ENCODE data around the gene CBX5.
A peak's percentile ranks its signal among the peaks of the same experiment; 100 is the strongest.

CBX5 gene

GRCh38 chr12:54303640-54304039 is 23.7 kb upstream of the CBX5 start:
- H3K9ac ChIP-seq (ENCODE audit: low read depth, low read length), result no peak overlapping the region
- no peaks in the 10 kb centered on the region for H3K36me3 ChIP-seq (ENCODE audit: control insufficient read depth, insufficient read depth, low read length)
- H3K9me3 ChIP-seq (ENCODE audit: control insufficient read depth, insufficient read depth, low read length), result no peaks in the 10 kb centered on the region
- no peak overlapping the region for H3K4me3 ChIP-seq (ENCODE audit: low read depth, low read length)
- peaks cover 41% of the 10 kb centered on the region for H3K4me1 ChIP-seq (ENCODE audit: control insufficient read depth, insufficient read depth, low read length)
- peaks cover 9% of the 10 kb centered on the region for H3K27me3 ChIP-seq (ENCODE audit: control insufficient read depth, insufficient read depth, low read length)
- no peak overlapping the region for H3K27ac ChIP-seq (ENCODE audit: low read depth, low read length)

GRCh38 chr12:54301428-54302048 is 21.6 kb upstream of the CBX5 start:
- Histone ChIP-seq H3K9ac (ENCODE audit: low read depth, low read length) (peak overlapping the region; percentile 49), H3K4me3 (ENCODE audit: low read depth, low read length) (peak overlapping the region; percentile 57), H3K36me3 (ENCODE audit: control insufficient read depth, insufficient read depth, low read length) (no peaks in the 10 kb centered on the region), H3K27ac (ENCODE audit: low read depth, low read length) (peak overlapping the region; percentile 85), H3K9me3 (ENCODE audit: control insufficient read depth, insufficient read depth, low read length) (no peaks in the 10 kb centered on the region), H3K4me1 (ENCODE audit: control insufficient read depth, insufficient read depth, low read length) (peaks cover 41% of the 10 kb centered on the region), H3K27me3 (ENCODE audit: control insufficient read depth, insufficient read depth, low read length) (peaks cover 9% of the 10 kb centered on the region)

GRCh38 chr12:54300732-54301427 is 21.0 kb upstream of the CBX5 start, which contains the start of gene NFE2:
Gene NFE2, minus strand, starts transcription at chr12:54301015. Its CDS starts 5,767 bp downstream, at chr12:54295248.
- peak within 1 kb of the TSS; percentile 57 for H3K4me3 ChIP-seq (ENCODE audit: low read depth, low read length)

GRCh38 chr12:54300225-54300731 is 20.4 kb upstream of the CBX5 start:
- H3K9ac ChIP-seq (ENCODE audit: low read depth, low read length), result no peak overlapping the region
- no peaks in the 10 kb centered on the region for H3K36me3 ChIP-seq (ENCODE audit: control insufficient read depth, insufficient read depth, low read length)
- peak overlapping the region; percentile 85 for H3K27ac ChIP-seq (ENCODE audit: low read depth, low read length)
- H3K4me3 ChIP-seq (ENCODE audit: low read depth, low read length), result peak overlapping the region; percentile 57
- peaks cover 41% of the 10 kb centered on the region for H3K4me1 ChIP-seq (ENCODE audit: control insufficient read depth, insufficient read depth, low read length)
- H3K27me3 ChIP-seq (ENCODE audit: control insufficient read depth, insufficient read depth, low read length), result peaks cover 9% of the 10 kb centered on the region
- no peaks in the 10 kb centered on the region for H3K9me3 ChIP-seq (ENCODE audit: control insufficient read depth, insufficient read depth, low read length)

More at GRCh38 chr12:54300732-54301427, 21.0 kb upstream of the CBX5 start, which contains the start of gene NFE2:
- peak within 1 kb of the TSS; percentile 49 for H3K9ac ChIP-seq (ENCODE audit: low read depth, low read length)
- H3K27ac ChIP-seq (ENCODE audit: low read depth, low read length), result peak within 1 kb of the TSS; percentile 85
- peaks cover 41% of the 10 kb centered on the region for H3K4me1 ChIP-seq (ENCODE audit: control insufficient read depth, insufficient read depth, low read length)
- H3K9me3 ChIP-seq (ENCODE audit: control insufficient read depth, insufficient read depth, low read length), result no peaks in the 10 kb centered on the region
- H3K27me3 ChIP-seq (ENCODE audit: control insufficient read depth, insufficient read depth, low read length), result peaks cover 9% of the 10 kb centered on the region
- no peaks in the 10 kb centered on the region for H3K36me3 ChIP-seq (ENCODE audit: control insufficient read depth, insufficient read depth, low read length)

GRCh38 chr12:54299515-54300224 is 19.7 kb upstream of the CBX5 start:
- H3K9ac ChIP-seq (ENCODE audit: low read depth, low read length), result no peak overlapping the region
- H3K9me3 ChIP-seq (ENCODE audit: control insufficient read depth, insufficient read depth, low read length), result no peaks in the 10 kb centered on the region
- H3K36me3 ChIP-seq (ENCODE audit: control insufficient read depth, insufficient read depth, low read length), result no peaks in the 10 kb centered on the region
- H3K27me3 ChIP-seq (ENCODE audit: control insufficient read depth, insufficient read depth, low read length), result peaks cover 9% of the 10 kb centered on the region
- peaks cover 40% of the 10 kb centered on the region for H3K4me1 ChIP-seq (ENCODE audit: control insufficient read depth, insufficient read depth, low read length)
- H3K27ac ChIP-seq (ENCODE audit: low read depth, low read length), result no peak overlapping the region
- peak overlapping the region; percentile 57; the same call in 1 of the 2 replicates for H3K4me3 ChIP-seq (ENCODE audit: low read depth, low read length)

- Histone ChIP-seq H3K27ac (ENCODE audit: low read depth, low read length) (no peak overlapping the region), H3K9ac (ENCODE audit: low read depth, low read length) (no peak overlapping the region), H3K27me3 (ENCODE audit: control insufficient read depth, insufficient read depth, low read length) (peaks cover 9% of the 10 kb centered on the region), H3K9me3 (ENCODE audit: control insufficient read depth, insufficient read depth, low read length) (no peaks in the 10 kb centered on the region), H3K4me3 (ENCODE audit: low read depth, low read length) (no peak overlapping the region), H3K36me3 (ENCODE audit: control insufficient read depth, insufficient read depth, low read length) (no peaks in the 10 kb centered on the region), H3K4me1 (ENCODE audit: control insufficient read depth, insufficient read depth, low read length) (peaks cover 32% of the 10 kb centered on the region)
Measured at GRCh38 chr12:54298904-54299303, 19.0 kb upstream of the CBX5 start.

GRCh38 chr12:54296393-54297099 is 16.6 kb upstream of the CBX5 start:
- Histone ChIP-seq H3K27me3 (ENCODE audit: control insufficient read depth, insufficient read depth, low read length) (peaks cover 9% of the 10 kb centered on the region), H3K4me1 (ENCODE audit: control insufficient read depth, insufficient read depth, low read length) (peaks cover 16% of the 10 kb centered on the region), H3K9ac (ENCODE audit: low read depth, low read length) (no peak overlapping the region), H3K9me3 (ENCODE audit: control insufficient read depth, insufficient read depth, low read length) (no peaks in the 10 kb centered on the region), H3K27ac (ENCODE audit: low read depth, low read length) (no peak overlapping the region), H3K4me3 (ENCODE audit: low read depth, low read length) (no peak overlapping the region), H3K36me3 (ENCODE audit: control insufficient read depth, insufficient read depth, low read length) (no peaks in the 10 kb centered on the region)

GRCh38 chr12:54294953-54295566 is 15.1 kb upstream of the CBX5 start:
- Histone ChIP-seq H3K27ac (ENCODE audit: low read depth, low read length) (no peak overlapping the region), H3K9ac (ENCODE audit: low read depth, low read length) (no peak overlapping the region), H3K36me3 (ENCODE audit: control insufficient read depth, insufficient read depth, low read length) (no peaks in the 10 kb centered on the region), H3K4me1 (ENCODE audit: control insufficient read depth, insufficient read depth, low read length) (peaks cover 7% of the 10 kb centered on the region), H3K27me3 (ENCODE audit: control insufficient read depth, insufficient read depth, low read length) (peaks cover 7% of the 10 kb centered on the region), H3K4me3 (ENCODE audit: low read depth, low read length) (no peak overlapping the region), H3K9me3 (ENCODE audit: control insufficient read depth, insufficient read depth, low read length) (no peaks in the 10 kb centered on the region)

GRCh38 chr12:54294152-54294952 is 14.4 kb upstream of the CBX5 start:
- H3K9me3 ChIP-seq (ENCODE audit: control insufficient read depth, insufficient read depth, low read length), result no peaks in the 10 kb centered on the region
- no peak overlapping the region for H3K4me3 ChIP-seq (ENCODE audit: low read depth, low read length)
- H3K4me1 ChIP-seq (ENCODE audit: control insufficient read depth, insufficient read depth, low read length), result no peaks in the 10 kb centered on the region
- no peaks in the 10 kb centered on the region for H3K27me3 ChIP-seq (ENCODE audit: control insufficient read depth, insufficient read depth, low read length)
- no peaks in the 10 kb centered on the region for H3K36me3 ChIP-seq (ENCODE audit: control insufficient read depth, insufficient read depth, low read length)
- no peak overlapping the region for H3K27ac ChIP-seq (ENCODE audit: low read depth, low read length)
- no peak overlapping the region for H3K9ac ChIP-seq (ENCODE audit: low read depth, low read length)

- Histone ChIP-seq H3K9ac (ENCODE audit: low read depth, low read length) (no peak overlapping the region), H3K36me3 (ENCODE audit: control insufficient read depth, insufficient read depth, low read length) (peaks cover 1% of the 10 kb centered on the region; the same call in 1 of the 2 replicates), H3K4me1 (ENCODE audit: control insufficient read depth, insufficient read depth, low read length) (no peaks in the 10 kb centered on the region), H3K27me3 (ENCODE audit: control insufficient read depth, insufficient read depth, low read length) (no peaks in the 10 kb centered on the region), H3K9me3 (ENCODE audit: control insufficient read depth, insufficient read depth, low read length) (no peaks in the 10 kb centered on the region), H3K27ac (ENCODE audit: low read depth, low read length) (no peak overlapping the region), H3K4me3 (ENCODE audit: low read depth, low read length) (no peak overlapping the region)
Measured at GRCh38 chr12:54292931-54293241, 13.0 kb upstream of the CBX5 start.

Measured in HUES48 (cell line).